ENCODE data around the gene DSCAML1.

Gene DSCAML1

DNA sequence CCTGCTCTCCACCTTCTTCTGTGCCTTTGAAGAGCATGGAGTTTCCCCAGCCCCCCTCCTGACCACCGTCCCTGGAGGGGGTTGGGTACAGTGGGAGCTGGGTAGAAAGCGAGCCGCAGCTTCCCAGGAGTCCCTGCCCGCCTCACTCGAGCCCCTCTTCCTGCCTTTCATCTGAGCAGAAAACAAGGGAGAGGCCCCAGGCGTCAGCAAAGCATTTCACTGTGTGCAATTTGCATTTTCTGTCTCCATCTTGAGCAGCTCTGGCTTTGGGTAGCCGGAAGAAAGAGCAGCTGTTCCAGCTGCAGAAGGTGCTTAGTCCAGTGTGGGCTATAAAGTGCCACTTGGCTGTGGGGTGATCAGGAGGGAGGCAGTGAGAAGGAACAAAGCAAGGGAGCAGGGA is 239.7 kb downstream of the DSCAML1 start:
- no peak overlapping the region for H3K9ac ChIP-seq (ENCODE audit: low read length)
- TF ChIP-seq EZH2 (IDR thresholded peaks at IDR 0.05; ENCODE audit: borderline replicate concordance, low read length) = no peak
- TF ChIP-seq, protein P1, sequence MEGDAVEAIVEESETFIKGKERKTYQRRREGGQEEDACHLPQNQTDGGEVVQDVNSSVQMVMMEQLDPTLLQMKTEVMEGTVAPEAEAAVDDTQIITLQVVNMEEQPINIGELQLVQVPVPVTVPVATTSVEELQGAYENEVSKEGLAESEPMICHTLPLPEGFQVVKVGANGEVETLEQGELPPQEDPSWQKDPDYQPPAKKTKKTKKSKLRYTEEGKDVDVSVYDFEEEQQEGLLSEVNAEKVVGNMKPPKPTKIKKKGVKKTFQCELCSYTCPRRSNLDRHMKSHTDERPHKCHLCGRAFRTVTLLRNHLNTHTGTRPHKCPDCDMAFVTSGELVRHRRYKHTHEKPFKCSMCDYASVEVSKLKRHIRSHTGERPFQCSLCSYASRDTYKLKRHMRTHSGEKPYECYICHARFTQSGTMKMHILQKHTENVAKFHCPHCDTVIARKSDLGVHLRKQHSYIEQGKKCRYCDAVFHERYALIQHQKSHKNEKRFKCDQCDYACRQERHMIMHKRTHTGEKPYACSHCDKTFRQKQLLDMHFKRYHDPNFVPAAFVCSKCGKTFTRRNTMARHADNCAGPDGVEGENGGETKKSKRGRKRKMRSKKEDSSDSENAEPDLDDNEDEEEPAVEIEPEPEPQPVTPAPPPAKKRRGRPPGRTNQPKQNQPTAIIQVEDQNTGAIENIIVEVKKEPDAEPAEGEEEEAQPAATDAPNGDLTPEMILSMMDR (IDR thresholded peaks at IDR 0.05; ENCODE audit: low read length) = no peak
- no peaks in the 10 kb centered on the region for H3K79me2 ChIP-seq (ENCODE audit: insufficient read depth, low read length)
- no peak overlapping the region for H3K4me3 ChIP-seq (ENCODE audit: low read depth, low read length, poor library complexity, severe bottlenecking)
- no peaks in the 10 kb centered on the region for H4K20me1 ChIP-seq (ENCODE audit: insufficient read depth, low read length)
- H3K9me3 ChIP-seq (ENCODE audit: low read length) = no peaks in the 10 kb centered on the region
- no peaks in the 10 kb centered on the region for H3K36me3 ChIP-seq (ENCODE audit: insufficient read depth, low read length)
- H3K9me2 ChIP-seq (ENCODE audit: low read depth, low read length) = no peaks in the 10 kb centered on the region
- no peak overlapping the region for H3K27ac ChIP-seq (ENCODE audit: low read depth, low read length, poor library complexity, severe bottlenecking)
- no peak overlapping the region for H3K4me2 ChIP-seq (ENCODE audit: low read length)
- no peaks in the 10 kb centered on the region for H3K27me3 ChIP-seq (ENCODE audit: insufficient read depth, low read length)
- no peaks in the 10 kb centered on the region for H3F3A ChIP-seq (ENCODE audit: insufficient read depth, low read length)
- no peaks in the 10 kb centered on the region for H3K4me1 ChIP-seq (ENCODE audit: insufficient read depth, low read length, severe bottlenecking)
- no peak overlapping the region for H2AFZ ChIP-seq (ENCODE audit: low read length)

DNA sequence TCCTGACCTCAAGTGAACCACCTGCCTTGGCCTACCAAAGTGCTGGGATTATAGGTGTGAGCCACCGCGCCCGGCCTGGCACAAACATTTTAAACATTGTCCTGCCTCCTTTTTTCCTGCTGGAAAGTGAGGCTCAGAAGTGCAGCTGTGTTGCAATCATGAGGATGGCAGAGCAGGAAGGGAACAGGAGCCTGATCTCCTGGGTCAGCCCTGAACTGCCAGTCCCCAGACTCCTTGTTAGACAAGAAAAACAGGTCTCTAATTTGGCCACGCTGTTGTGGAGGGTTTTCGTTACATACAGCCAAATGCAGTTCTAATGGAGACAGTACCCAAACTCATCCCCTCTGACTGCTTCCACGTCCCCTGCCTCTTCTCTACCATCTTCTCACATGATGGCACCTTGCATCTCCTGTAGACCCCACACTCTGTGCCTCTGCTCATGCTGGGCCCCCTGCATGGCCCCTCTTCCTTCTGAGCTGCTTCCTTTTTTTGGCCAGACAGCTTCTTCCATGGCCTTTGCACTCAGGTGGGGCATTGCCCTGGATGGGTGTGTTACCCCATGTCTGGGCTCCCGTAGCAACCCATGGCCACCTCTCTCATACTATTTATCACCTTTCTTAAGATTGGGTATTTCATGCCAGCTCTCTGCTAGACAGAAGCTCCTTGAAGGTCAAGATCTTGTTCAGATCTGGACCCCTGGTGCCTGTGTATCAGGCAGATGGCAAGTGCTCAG is 242.2 kb downstream of the DSCAML1 start:
- Histone ChIP-seq H3K9me2 (ENCODE audit: low read depth, low read length) (no peaks in the 10 kb centered on the region), H3K4me3 (ENCODE audit: low read depth, low read length, poor library complexity, severe bottlenecking) (no peak overlapping the region), H3K79me2 (ENCODE audit: insufficient read depth, low read length) (no peaks in the 10 kb centered on the region), H2AFZ (ENCODE audit: low read length) (no peak overlapping the region), H3F3A (ENCODE audit: insufficient read depth, low read length) (no peaks in the 10 kb centered on the region), H3K9ac (ENCODE audit: low read length) (no peak overlapping the region), H3K36me3 (ENCODE audit: insufficient read depth, low read length) (no peaks in the 10 kb centered on the region), H3K4me1 (ENCODE audit: insufficient read depth, low read length, severe bottlenecking) (no peaks in the 10 kb centered on the region), H3K27me3 (ENCODE audit: insufficient read depth, low read length) (no peaks in the 10 kb centered on the region), H3K9me3 (ENCODE audit: low read length) (no peaks in the 10 kb centered on the region), H4K20me1 (ENCODE audit: insufficient read depth, low read length) (no peaks in the 10 kb centered on the region), H3K4me2 (ENCODE audit: low read length) (no peak overlapping the region), H3K27ac (ENCODE audit: low read depth, low read length, poor library complexity, severe bottlenecking) (no peak overlapping the region)
- TF ChIP-seq EZH2 (IDR thresholded peaks at IDR 0.05; ENCODE audit: borderline replicate concordance, low read length) = no peak
- TF ChIP-seq, protein P1 (IDR thresholded peaks at IDR 0.05; ENCODE audit: low read length) = no peak

DNA sequence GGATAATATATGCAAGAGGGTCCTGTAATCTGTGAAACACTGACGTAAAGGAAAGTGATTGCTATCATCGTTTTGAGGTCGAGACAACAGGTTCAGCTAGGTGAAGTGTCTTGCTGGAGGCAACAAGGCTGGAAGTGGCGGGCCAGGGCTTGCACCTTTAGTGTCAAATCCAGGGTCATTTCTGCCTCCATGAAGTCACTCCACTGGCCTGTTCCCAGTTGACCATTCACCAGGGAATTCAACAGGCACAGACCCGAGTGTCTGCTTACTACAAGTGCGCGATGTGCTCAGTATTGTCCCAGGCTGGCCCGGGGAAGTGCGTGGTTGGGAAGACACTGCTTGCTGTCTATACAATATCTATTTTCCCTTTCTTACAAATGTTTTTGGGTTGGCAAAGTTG is 244.4 kb downstream of the DSCAML1 start:
- Histone ChIP-seq H2AFZ (ENCODE audit: low read length) (no peak overlapping the region), H3K36me3 (ENCODE audit: insufficient read depth, low read length) (no peaks in the 10 kb centered on the region), H3K79me2 (ENCODE audit: insufficient read depth, low read length) (no peaks in the 10 kb centered on the region), H3K4me3 (ENCODE audit: low read depth, low read length, poor library complexity, severe bottlenecking) (no peak overlapping the region), H3K27me3 (ENCODE audit: insufficient read depth, low read length) (no peaks in the 10 kb centered on the region), H3K9ac (ENCODE audit: low read length) (no peak overlapping the region), H4K20me1 (ENCODE audit: insufficient read depth, low read length) (no peaks in the 10 kb centered on the region), H3K9me3 (ENCODE audit: low read length) (no peaks in the 10 kb centered on the region), H3F3A (ENCODE audit: insufficient read depth, low read length) (no peaks in the 10 kb centered on the region), H3K4me2 (ENCODE audit: low read length) (no peak overlapping the region), H3K4me1 (ENCODE audit: insufficient read depth, low read length, severe bottlenecking) (no peaks in the 10 kb centered on the region), H3K9me2 (ENCODE audit: low read depth, low read length) (no peaks in the 10 kb centered on the region), H3K27ac (ENCODE audit: low read depth, low read length, poor library complexity, severe bottlenecking) (no peak overlapping the region)
- TF ChIP-seq EZH2 (IDR thresholded peaks at IDR 0.05; ENCODE audit: borderline replicate concordance, low read length) = no peak

All from OCI-LY1 (cell line).